Adrenal gland (tissue), 5 donors: ENCODE measurements around the gene ZNF117.
"Not testable (repeated sequence)": the region's sequence is repeated elsewhere in the genome, so short reads cannot be mapped to it uniquely, and the experiment has no call there.

Experiments used
- POLR2A ChIP-seq, 2 donors: fragments of 450-650 bp; IDR thresholded peaks; one replicate each; pipeline ENCODE4 v1.6.1; 2017; ENCODE audit warnings: antibody characterized with exemption in 2 of 2, mild to moderate bottlenecking in 2 of 2, moderate library complexity in 1 of 2
- TF ChIP-seq, protein P1 (sequence below), 6 experiments: fragments of 450-650 bp in 4 of 6; fragments of 200-600 bp in 2 of 6; sonication (generic) in 1 of 6; IDR thresholded peaks; 1 replicate in 5 of 6; 2 replicates in 1 of 6; pipeline versions ENCODE4 v1.5.1 to v1.8.0; 2016 to 2021; ENCODE audit warnings: antibody characterized with exemption in 6 of 6, mild to moderate bottlenecking in 2 of 6, moderate library complexity in 1 of 6
- donor health status: DM: no; HTN: no; CAD: no.

GRCh38 chr7:65009881-65010280, 19.0 kb upstream of the ZNF117 start:
- TF ChIP-seq POLR2A (IDR thresholded peaks at IDR 0.05) = not testable (repeated sequence)
- TF ChIP-seq, protein P1, sequence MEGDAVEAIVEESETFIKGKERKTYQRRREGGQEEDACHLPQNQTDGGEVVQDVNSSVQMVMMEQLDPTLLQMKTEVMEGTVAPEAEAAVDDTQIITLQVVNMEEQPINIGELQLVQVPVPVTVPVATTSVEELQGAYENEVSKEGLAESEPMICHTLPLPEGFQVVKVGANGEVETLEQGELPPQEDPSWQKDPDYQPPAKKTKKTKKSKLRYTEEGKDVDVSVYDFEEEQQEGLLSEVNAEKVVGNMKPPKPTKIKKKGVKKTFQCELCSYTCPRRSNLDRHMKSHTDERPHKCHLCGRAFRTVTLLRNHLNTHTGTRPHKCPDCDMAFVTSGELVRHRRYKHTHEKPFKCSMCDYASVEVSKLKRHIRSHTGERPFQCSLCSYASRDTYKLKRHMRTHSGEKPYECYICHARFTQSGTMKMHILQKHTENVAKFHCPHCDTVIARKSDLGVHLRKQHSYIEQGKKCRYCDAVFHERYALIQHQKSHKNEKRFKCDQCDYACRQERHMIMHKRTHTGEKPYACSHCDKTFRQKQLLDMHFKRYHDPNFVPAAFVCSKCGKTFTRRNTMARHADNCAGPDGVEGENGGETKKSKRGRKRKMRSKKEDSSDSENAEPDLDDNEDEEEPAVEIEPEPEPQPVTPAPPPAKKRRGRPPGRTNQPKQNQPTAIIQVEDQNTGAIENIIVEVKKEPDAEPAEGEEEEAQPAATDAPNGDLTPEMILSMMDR (IDR thresholded peaks at IDR 0.05) = not testable (repeated sequence)
